ENCODE measurements around the gene PTPN11.
A peak's percentile ranks its signal among the peaks of the same experiment; 100 is the strongest.
"Not testable (repeated sequence)": the region's sequence is repeated elsewhere in the genome, so short reads cannot be mapped to it uniquely, and the experiment has no call there.

The PTPN11 gene

DNA sequence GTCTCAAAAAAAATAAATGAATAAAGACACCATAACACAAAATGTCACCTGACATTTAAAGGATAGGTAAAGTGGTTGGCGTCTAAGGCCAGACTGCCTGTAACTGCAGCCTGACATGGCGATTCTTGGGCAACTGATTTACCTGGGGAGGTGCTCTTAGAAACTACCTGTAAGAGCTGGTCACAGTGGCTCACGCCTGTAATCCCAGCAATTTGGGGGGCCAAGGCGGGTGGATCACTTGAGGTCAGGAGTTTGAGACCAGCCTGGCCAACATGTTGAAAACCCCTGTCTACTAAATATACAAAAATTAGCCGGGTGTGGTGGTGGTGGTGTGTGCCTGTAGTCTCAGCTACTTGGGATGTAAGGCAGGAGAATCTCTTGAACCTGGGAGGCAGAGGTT lies 17.7 kb upstream of the PTPN11 start:
- DNase-seq: no peak
- TF ChIP-seq EZH2 (optimal IDR thresholded peaks at IDR 0.05; ENCODE audit: low read depth, low read length) (no peak), EZH2phosphoT487 (IDR thresholded peaks at IDR 0.05; ENCODE audit: low read length) (no peak)
- TF ChIP-seq, protein P1, sequence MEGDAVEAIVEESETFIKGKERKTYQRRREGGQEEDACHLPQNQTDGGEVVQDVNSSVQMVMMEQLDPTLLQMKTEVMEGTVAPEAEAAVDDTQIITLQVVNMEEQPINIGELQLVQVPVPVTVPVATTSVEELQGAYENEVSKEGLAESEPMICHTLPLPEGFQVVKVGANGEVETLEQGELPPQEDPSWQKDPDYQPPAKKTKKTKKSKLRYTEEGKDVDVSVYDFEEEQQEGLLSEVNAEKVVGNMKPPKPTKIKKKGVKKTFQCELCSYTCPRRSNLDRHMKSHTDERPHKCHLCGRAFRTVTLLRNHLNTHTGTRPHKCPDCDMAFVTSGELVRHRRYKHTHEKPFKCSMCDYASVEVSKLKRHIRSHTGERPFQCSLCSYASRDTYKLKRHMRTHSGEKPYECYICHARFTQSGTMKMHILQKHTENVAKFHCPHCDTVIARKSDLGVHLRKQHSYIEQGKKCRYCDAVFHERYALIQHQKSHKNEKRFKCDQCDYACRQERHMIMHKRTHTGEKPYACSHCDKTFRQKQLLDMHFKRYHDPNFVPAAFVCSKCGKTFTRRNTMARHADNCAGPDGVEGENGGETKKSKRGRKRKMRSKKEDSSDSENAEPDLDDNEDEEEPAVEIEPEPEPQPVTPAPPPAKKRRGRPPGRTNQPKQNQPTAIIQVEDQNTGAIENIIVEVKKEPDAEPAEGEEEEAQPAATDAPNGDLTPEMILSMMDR (IDR thresholded peaks at IDR 0.05; ENCODE audit: low read length): no peak
- H3K4me1 ChIP-seq (ENCODE audit: low read length): no peaks in the 10 kb centered on the region
- no peaks in the 10 kb centered on the region for H3K79me2 ChIP-seq (ENCODE audit: low read length)
- H3K27ac ChIP-seq (ENCODE audit: low read length): no peak overlapping the region
- H3F3A ChIP-seq (ENCODE audit: insufficient read depth, low read length): no peaks in the 10 kb centered on the region
- no peaks in the 10 kb centered on the region for H4K20me1 ChIP-seq (ENCODE audit: insufficient read depth, low read length)
- no peak overlapping the region for H2AFZ ChIP-seq (ENCODE audit: low read length)
- no peak overlapping the region for H3K4me3 ChIP-seq (ENCODE audit: low read length)
- no peaks in the 10 kb centered on the region for H3K9me3 ChIP-seq (replicated peaks; ENCODE audit: insufficient read depth, low read length)
- no peaks in the 10 kb centered on the region for H3K36me3 ChIP-seq (replicated peaks; ENCODE audit: insufficient read depth, low read length)
- H3K27me3 ChIP-seq (replicated peaks; ENCODE audit: insufficient read depth, low read length): no peaks in the 10 kb centered on the region
- H3K9ac ChIP-seq (ENCODE audit: low read length): no peak overlapping the region
- H3K4me2 ChIP-seq (ENCODE audit: low read depth, low read length): no peak overlapping the region
- H3K9me2 ChIP-seq (replicated peaks; ENCODE audit: insufficient read depth, low read length): no peaks in the 10 kb centered on the region

- Histone ChIP-seq H3K4me1 (ENCODE audit: low read length) (no peaks in the 10 kb centered on the region), H3F3A (ENCODE audit: insufficient read depth, low read length) (no peaks in the 10 kb centered on the region), H2AFZ (ENCODE audit: low read length) (no peak overlapping the region), H3K27me3 (replicated peaks; ENCODE audit: insufficient read depth, low read length) (no peaks in the 10 kb centered on the region), H3K9ac (ENCODE audit: low read length) (no peak overlapping the region), H3K36me3 (replicated peaks; ENCODE audit: insufficient read depth, low read length) (0 out of 2 replicates have a peak, but pooled peaks cover 2% of the 10 kb centered on the region), H3K79me2 (ENCODE audit: low read length) (0 out of 2 replicates have a peak, but pooled peaks cover under 1% of the 10 kb centered on the region), H3K9me2 (replicated peaks; ENCODE audit: insufficient read depth, low read length) (no peaks in the 10 kb centered on the region), H3K4me2 (ENCODE audit: low read depth, low read length) (no peak overlapping the region), H4K20me1 (ENCODE audit: insufficient read depth, low read length) (0 out of 2 replicates have a peak, but pooled peaks cover under 1% of the 10 kb centered on the region), H3K9me3 (replicated peaks; ENCODE audit: insufficient read depth, low read length) (no peaks in the 10 kb centered on the region), H3K4me3 (ENCODE audit: low read length) (no peak overlapping the region), H3K27ac (ENCODE audit: low read length) (no peak overlapping the region)
- TF ChIP-seq EZH2phosphoT487 (IDR thresholded peaks at IDR 0.05; ENCODE audit: low read length): no peak
- TF ChIP-seq, protein P1 (IDR thresholded peaks at IDR 0.05; ENCODE audit: low read length): no peak
- TF ChIP-seq EZH2 (optimal IDR thresholded peaks at IDR 0.05; ENCODE audit: low read depth, low read length): no peak
- DNase-seq: no peak
These were observed 16.7 kb upstream of the PTPN11 start for GRCh38 chr12:112401903-112402498.

DNA sequence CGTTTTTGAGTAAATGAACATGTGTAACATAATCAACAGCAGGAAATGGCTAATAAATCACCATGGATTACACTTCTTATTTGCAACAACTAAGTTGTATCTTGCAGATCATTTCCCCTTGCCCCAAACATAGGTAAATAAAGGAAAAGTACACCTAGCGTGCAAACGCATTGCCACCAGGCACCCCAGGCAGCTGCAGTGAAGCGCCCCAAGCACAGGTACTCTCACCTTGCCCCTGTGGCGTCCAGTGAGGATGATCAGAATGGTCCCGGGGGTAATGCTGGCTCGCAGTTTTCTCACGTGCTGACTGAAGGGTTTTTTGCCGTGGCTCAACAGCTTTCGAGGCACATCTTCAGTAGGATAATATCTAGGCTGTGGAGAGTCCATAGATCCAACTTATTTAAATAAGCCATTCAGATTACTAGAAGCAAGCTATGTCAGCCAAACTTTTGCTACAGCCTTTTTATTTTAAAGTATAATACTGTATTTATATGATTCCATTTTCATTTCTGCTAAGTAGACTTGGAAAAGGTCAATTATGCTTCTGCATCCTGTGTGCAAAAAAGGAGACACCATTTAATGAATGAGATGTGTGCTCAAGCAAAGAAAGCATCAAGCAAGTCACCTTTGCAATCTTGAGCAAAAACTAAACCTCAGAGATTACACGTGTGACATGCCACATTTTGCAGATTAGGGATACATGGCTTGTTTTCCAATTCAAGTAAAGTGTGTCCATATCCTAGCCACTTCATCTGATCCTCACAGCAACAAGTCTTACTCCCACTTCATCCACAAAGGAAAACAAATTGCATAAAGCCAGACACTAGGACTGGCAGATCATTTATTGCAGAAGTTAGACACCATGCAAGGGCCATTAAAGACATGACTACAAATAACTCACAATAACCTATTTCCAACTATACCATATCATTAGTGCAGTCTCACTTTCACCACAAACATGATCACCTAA lies 11.9 kb upstream of the PTPN11 start:
- H3K4me3 ChIP-seq (ENCODE audit: low read length): no peak overlapping the region
- 0 out of 2 replicates have a peak, but pooled peaks cover 5% of the 10 kb centered on the region for H4K20me1 ChIP-seq (ENCODE audit: insufficient read depth, low read length)
- no peak for DNase-seq
- H3K36me3 ChIP-seq (replicated peaks; ENCODE audit: insufficient read depth, low read length): 0 out of 2 replicates have a peak, but pooled peaks cover 2% of the 10 kb centered on the region
- no peak overlapping the region for H3K9ac ChIP-seq (ENCODE audit: low read length)
- H3F3A ChIP-seq (ENCODE audit: insufficient read depth, low read length): peaks cover 4% of the 10 kb centered on the region; the same call in 1 of the 2 replicates
- H3K9me3 ChIP-seq (replicated peaks; ENCODE audit: insufficient read depth, low read length): no peaks in the 10 kb centered on the region
- no peaks in the 10 kb centered on the region for H3K27me3 ChIP-seq (replicated peaks; ENCODE audit: insufficient read depth, low read length)
- no peak overlapping the region; the same call in 1 of the 2 replicates for H3K4me2 ChIP-seq (ENCODE audit: low read depth, low read length)
- H3K79me2 ChIP-seq (ENCODE audit: low read length): peaks cover 20% of the 10 kb centered on the region
- no peak overlapping the region for H3K27ac ChIP-seq (ENCODE audit: low read length)
- H2AFZ ChIP-seq (ENCODE audit: low read length): no peak overlapping the region
- no peak for TF ChIP-seq EZH2 (optimal IDR thresholded peaks at IDR 0.05; ENCODE audit: low read depth, low read length)
- H3K4me1 ChIP-seq (ENCODE audit: low read length): no peaks in the 10 kb centered on the region
- H3K9me2 ChIP-seq (replicated peaks; ENCODE audit: insufficient read depth, low read length): no peaks in the 10 kb centered on the region

DNA sequence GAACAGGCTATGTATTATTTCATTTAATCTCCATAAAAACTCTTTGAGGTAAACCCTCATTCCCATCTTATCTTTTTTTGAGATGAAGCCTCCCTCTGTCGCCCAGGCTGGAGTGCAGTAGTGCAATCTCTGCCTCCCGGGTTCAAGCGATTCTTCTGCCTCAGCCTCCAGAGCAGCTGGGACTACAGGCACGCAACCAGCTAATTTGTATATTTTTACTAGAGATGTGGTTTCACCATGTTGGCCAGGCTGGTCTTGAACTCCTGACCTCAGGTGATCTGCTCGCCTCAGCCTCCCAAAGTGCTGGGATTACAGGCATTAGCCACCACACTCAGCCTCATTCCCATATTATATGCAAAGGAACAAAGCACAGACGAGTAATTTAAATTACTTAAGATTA lies 11.1 kb upstream of the PTPN11 start:
- not testable (repeated sequence) for H3F3A ChIP-seq (ENCODE audit: insufficient read depth, low read length); H3K9me2 ChIP-seq (replicated peaks; ENCODE audit: insufficient read depth, low read length); H3K27ac ChIP-seq (ENCODE audit: low read length); H3K4me3 ChIP-seq (ENCODE audit: low read length); DNase-seq; H3K9me3 ChIP-seq (replicated peaks; ENCODE audit: insufficient read depth, low read length); H2AFZ ChIP-seq (ENCODE audit: low read length); H3K27me3 ChIP-seq (replicated peaks; ENCODE audit: insufficient read depth, low read length); H3K9ac ChIP-seq (ENCODE audit: low read length); H3K36me3 ChIP-seq (replicated peaks; ENCODE audit: insufficient read depth, low read length); H3K4me1 ChIP-seq (ENCODE audit: low read length); H4K20me1 ChIP-seq (ENCODE audit: insufficient read depth, low read length)
- peaks cover 20% of the 10 kb centered on the region for H3K79me2 ChIP-seq (ENCODE audit: low read length)
- H3K4me2 ChIP-seq (ENCODE audit: low read depth, low read length): peak overlapping the region; percentile 72; the same call in 1 of the 2 replicates

Measured in MM.1S (cell line).